GM21528 (cell line): ENCODE measurements around the gene GPR135.
"Not testable (repeated sequence)": the region's sequence is repeated elsewhere in the genome, so short reads cannot be mapped to it uniquely, and the experiment has no call there.

Source experiments
- ATAC-seq: cut with Tn5 transposase; IDR thresholded peaks from one replicate; pipeline ENCODE4 v1.9.1; 2021; ENCODE audit warnings: mild to moderate bottlenecking, moderate library complexity; ENCODE audit not compliant: unreplicated experiment, low FRiP score

Gene GPR135

DNA sequence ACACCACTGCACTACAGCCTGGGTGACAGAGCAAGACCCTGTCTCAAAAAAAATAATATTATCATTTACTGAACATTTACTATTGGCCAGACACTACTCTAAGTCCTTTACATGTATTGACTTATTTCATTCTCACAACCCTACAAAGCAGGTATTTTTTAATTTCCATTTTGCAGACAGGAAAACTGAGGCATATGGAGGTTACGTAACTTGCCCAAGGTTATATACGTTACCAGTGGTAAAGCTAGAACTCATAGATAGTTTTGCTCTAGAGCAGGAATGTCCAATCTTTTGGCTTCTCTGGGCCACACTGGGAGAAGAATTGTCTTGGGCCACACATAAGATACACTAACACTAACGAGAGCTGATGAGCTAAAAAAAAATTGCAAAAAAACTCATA is 13.4 kb upstream of the GPR135 start:
- ATAC-seq, result no peak

DNA sequence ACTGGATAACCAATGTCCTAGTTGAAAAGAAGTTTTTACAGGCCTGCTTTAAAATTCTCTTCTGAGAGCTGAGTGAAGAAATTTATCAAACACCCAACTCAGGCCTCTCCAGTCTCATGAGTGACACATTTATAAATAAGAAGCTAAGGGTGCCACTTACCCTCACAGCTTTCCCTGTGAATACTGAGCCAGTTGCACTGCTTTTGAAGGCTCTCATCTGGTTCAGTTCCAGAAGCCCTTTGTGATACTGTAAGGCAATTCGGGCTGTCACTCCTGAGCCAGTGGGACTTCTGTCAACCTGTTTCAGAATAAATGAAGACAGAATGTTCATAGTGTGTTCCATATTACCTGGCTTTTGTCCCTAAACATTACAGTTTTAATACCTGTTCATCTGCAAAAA is 10.5 kb upstream of the GPR135 start:
- no peak for ATAC-seq

GRCh38 chr14:59474172-59474571 is 9.0 kb upstream of the GPR135 start:
- ATAC-seq, result no peak

DNA sequence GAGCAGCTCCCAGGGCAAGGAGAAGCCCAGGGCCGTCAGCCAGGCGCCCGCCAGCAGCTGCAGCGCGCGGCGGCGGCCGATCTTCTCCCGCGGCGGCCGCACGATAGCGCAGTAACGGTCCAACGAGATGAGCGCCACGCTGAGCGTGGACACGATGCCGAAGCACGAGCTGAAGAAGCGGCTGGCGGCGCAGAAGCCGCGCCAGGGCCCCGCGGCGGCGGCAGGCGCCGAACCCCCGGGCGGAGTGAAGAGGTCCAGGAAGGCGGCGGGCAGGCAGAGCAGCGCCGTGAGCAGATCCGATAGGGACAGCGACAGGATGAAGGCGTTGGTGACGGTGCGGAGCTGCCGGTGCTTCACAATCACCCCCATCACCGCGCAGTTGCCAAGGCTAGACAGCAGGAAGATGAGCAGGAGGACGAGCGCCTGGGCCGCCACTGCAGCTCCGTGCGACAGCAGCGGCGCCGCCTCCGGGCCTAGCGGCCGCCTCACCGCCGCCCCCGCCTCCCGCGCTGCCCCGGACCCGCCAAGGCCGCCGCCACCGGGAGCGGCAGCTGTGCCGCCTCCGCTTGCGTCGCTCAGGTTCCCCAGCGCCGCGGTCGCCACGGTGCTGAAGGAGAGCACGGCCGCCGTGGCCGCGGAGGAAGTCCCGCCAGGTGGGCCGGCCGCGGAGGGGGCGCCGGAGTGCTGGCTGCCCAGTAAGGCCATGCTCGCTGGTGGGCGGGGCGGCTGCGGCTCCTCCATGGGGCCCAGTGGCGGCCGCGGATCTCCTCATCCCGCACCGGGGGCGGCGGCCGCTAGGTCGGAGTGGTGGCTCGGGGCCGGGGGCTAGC is 479 bp downstream of the GPR135 start:
- peak; percentile 71 for ATAC-seq

DNA sequence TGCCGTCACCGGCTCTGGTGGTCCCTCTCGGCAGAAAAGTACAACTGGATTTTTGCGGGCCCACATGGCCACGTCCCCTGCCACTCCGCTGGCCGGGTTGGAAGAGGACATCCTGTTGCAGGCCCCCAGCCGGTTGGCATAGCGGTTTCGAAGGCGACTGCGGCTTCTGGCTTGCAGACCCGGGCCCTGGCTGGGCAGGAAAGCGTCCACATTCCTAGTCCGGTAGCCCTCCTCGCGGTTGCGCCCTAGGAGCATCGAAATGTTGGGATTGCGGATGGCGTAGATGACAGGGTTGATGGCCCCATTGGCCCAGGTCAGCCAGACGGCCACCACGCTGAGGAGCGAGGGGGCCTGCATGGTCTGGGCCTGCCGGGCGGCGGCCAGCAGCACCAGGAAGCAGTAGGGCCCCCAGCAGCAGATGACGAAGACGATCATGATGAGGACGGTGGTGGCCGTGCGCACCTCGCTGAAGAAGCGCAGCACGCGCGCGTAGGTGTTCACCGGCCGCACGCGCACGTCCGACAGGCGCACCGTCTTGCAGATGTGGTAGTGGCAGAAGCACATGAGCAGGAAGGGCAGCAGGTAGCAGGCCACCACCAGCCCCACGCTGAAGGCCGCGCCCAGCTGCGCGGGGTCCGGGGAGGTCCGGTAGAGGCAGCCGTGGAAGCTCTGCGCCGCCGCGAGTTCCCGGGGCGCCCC is 1.2 kb downstream of the GPR135 start:
- peak; percentile 29 for ATAC-seq

- ATAC-seq, result no peak
Observed at GRCh38 chr14:59461891-59462290, 3.3 kb downstream of the GPR135 start.

- ATAC-seq, result no peak
Observed at GRCh38 chr14:59460378-59460777, 4.8 kb downstream of the GPR135 start.

DNA sequence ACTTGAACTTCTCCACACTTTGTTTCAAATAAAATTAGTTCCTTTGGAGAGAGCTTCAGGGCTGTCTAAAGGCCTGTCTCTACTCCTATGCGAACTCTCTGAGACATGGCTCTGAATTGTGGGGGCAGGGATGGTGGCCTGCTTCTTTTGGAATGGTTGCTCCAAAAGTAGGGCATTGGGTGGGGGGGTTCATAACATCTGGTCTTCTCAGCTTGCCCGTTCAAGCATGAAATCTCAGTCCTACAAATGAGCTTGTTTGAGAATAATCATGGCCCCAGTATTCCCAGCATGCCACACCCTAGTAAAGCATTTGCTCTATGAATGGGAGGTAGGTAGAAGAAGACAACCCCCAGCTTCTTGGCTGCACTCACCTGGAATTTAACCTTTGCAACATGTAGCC is 6.7 kb downstream of the GPR135 start:
- ATAC-seq, result no peak

DNA sequence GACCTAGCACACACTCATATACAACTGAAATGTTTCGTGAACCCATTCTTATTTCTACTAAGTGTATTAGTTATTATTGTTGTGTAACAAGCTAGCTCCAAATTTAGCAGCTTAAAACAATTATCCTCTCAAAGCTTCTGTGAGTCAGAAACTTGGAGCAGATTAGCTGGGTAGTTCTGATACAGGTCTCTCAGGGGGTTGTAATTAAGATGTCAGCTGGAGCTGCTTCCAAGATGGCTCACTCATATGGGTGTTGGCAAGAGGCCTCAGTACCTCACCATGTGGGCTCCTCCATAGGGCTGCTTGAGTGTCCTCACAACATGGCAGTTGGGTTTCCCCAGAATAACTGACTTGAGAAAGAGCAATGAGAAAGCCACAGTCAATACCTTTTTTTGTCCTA is 9.8 kb downstream of the GPR135 start:
- no peak for ATAC-seq

GRCh38 chr14:59454139-59454538 is 11.0 kb downstream of the GPR135 start:
- no peak for ATAC-seq

DNA sequence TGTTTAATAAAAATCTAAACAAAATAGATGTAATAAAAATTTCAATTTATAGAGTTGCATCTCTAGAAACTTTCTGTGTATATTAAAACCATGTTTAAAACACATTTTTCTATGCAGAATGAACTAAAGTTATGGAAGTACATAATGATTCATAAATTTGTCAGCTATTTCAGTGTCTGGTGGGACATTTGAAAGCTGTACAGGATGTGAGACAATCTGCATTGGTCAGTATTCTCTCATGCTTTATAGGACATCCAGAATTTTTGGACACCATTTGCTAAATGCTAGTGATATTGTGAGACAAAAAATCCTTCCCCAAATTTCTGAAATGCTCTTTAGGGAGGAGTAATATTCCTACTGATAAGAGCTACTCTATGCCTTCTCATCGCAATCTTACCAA is 13.3 kb downstream of the GPR135 start:
- no peak for ATAC-seq

DNA sequence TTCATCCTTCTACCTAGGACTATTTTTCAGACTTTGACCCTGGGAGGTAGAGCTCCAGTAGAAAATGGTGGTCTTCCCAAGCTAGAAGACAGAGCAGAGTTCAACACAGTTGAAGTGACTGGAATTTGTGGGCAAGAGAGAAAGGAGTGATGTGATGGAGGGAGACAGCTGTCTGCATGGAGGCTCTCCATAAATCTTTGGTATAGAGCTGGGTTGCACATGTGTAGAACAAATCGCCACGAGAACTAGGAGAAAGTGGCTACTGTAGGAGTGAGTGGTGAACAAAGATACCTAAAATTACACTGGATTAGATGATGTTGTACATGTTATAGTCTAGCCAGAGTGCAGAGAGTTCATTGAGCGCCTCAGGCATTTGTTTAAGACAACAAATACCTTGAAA is 14.5 kb downstream of the GPR135 start:
- ATAC-seq, result no peak

DNA sequence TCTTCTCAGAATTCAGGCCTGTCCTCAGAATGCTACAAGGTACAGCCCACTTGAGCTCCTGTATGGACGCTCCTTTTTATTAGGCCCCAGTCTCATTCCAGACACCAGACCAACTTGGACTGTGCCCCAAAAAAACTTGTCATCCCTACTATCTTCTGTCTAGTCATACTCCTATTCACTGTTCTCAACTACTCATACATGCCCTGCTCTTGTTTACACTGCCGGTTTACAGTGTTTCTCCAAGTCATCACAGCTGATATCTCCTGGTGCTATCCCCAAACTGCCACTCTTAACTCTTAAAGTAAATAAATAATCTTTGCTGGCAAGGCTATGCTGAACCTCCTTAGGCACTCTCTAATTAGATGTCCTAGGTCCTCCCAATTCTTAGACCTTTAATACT is 16.5 kb downstream of the GPR135 start:
- ATAC-seq, result not testable (repeated sequence)

DNA sequence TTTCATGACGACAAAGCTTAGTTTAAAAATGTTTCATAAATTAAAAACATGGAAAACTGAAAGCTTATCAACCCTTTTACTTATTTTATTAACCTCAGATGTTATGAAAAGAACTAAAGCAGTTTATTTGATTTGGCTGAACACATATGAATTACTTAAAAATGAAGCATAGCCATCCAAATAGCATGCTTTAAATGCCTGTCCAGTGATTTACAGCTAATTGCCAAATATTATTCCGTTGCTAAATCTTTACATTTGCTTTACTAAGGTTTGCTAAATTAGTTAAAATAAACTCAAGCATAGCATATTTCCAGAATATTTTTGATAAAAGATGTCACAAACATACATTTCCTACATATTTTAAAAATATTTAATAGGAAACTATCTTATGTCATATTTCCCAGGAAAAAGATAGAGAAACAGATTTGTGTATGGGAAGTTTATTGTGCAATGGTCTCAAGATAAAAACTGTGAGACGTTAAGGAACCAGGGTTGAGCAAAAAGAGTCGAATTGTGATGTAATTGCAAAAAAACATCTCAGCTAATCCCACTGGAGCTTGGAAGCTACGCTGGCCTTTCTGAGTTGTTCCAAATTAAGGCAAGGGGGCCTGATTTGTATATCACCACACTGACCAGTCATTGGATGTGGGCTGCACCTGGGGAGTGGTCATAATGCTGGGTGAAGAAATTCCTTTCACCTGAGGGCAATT is 25.8 kb downstream of the GPR135 start:
- ATAC-seq, result no peak

DNA sequence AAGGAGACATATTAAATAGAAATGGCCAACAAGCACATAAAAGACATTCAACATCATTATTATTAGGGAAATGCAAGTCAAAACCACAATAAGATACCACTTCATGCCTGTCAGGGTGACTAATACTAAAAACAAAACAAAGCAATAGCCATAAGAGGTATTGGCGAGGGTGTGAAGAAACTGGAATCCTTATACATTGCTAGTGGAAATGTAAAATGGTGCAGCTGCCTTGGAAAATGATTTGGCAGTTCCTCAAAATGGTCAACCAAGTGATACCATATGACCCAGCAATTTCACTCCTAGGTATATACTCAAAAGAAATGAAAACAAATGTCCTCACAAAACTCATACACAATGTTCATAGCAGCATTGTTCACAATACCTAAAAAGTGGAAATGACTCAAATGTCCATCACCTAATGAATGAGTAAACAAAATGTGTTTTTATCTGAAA is 27.0 kb downstream of the GPR135 start:
- no peak for ATAC-seq

- ATAC-seq, result no peak
Observed at GRCh38 chr14:59435987-59436386, 29.2 kb downstream of the GPR135 start.

DNA sequence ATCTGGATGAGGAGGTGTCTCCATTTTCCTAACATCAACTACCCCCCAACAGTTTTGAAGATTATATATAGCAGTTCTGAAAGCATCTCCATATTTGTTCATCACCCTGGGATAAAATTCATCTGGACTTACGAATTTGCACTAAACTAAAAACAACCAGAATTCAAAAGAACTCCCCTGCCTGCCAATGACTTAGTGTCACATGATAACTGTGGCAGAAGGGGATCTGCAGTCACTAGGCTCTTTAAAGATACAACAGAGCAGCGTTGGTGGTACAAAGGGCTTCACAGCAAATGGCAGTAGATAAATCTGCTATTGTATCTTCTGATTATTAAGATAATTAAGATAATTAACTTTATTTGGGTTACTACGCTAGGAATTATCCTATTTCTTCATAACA is 30.1 kb downstream of the GPR135 start:
- ATAC-seq, result no peak

- no peak for ATAC-seq
Observed at GRCh38 chr14:59429790-59430189, 35.4 kb downstream of the GPR135 start.

GRCh38 chr14:59428581-59429012 is 36.6 kb downstream of the GPR135 start:
- no peak for ATAC-seq

- ATAC-seq, result no peak
Observed at GRCh38 chr14:59427653-59428580, 37.3 kb downstream of the GPR135 start.
